Heart left ventricle (tissue), 13 donors: Measurements from ENCODE around the gene FAM171A1.
A peak's percentile ranks its signal among the peaks of the same experiment; 100 is the strongest.

Source experiments
- POLR2A ChIP-seq, 2 donors: fragments of 450-650 bp; IDR thresholded peaks; one replicate each; pipeline ENCODE4 v1.6.1; 2017; ENCODE audit warnings: antibody characterized with exemption in 2 of 2, mild to moderate bottlenecking in 2 of 2, moderate library complexity in 2 of 2
- TF ChIP-seq, protein P1 (sequence below), 12 donors: fragments of 200-600 bp; sonication (generic) in 4 of 12; IDR thresholded peaks; one replicate each; pipeline versions ENCODE4 v1.5.0 to v1.8.0; 2018 to 2022; ENCODE audit warnings: antibody characterized with exemption in 12 of 12, mild to moderate bottlenecking in 5 of 12
- donor health status: ischemic (EF 13 %, LVEDD 7.1; RV severe dilation, severe dysfunction).
- donor health status: DM: no; HTN: yes; CAD: no.
- donor health status: DM: no; HTN: no; CAD: no.
- donor health status: ischemic (EF 25% LVEDD 6.9; RV normal size, moderate dysfunction).
- donor health status: ischemic (EF 25% LVEDD 5.7; RV mildly dilated, moderate dysfunction).
- donor health status: ischemic (EF 35%, LVEDD 5.7; RV mildly dilated, moderate dysfunction).
- donor health status: nonischemic (EF 11% LVEDD 7.7; RV severe dilation, severe dysfunction).
- donor health status: DM: yes; HTN: yes; CAD: no.
- donor health status: PGD.
- donor health status: ischemic (EF 29% LVEDD 5.4; RV normal size, mild dysfunction).
- donor health status: nonischemic (EF 23%, LVEDD 6.1; RV moderate dilation, normal function).

DNA sequence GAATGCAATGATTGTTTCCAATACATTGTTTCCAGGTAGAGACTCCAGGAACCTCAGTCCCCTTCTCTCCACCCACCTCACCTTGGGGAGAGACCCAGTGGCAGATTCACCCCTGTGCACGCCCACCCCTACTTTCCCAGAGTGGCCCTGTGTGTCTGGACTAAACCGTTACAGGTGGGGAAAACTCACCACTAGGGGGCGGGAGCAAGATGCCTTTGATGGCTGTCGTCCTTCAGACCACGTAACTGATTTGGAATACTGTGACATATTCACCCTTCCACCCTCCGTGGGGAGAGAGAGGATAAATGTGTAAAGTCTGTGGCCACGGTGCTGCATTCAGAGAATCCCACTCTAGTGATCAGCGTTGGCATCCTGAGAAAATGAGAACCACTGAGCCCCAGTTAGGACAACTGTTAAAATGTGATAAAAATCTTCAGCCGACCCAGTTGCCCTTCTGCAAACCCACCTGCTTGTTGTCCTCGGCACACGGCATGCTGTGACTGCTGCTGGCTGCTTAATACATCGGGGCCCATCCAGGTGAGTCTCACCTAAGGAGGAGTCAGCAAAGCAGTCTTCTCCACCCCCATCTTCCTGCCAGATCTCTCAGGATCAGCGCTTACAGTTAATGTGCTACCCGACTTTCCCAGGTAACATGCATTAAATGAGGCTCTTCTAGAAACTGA, 161.1 kb downstream of the FAM171A1 start:
- TF ChIP-seq, protein P1, sequence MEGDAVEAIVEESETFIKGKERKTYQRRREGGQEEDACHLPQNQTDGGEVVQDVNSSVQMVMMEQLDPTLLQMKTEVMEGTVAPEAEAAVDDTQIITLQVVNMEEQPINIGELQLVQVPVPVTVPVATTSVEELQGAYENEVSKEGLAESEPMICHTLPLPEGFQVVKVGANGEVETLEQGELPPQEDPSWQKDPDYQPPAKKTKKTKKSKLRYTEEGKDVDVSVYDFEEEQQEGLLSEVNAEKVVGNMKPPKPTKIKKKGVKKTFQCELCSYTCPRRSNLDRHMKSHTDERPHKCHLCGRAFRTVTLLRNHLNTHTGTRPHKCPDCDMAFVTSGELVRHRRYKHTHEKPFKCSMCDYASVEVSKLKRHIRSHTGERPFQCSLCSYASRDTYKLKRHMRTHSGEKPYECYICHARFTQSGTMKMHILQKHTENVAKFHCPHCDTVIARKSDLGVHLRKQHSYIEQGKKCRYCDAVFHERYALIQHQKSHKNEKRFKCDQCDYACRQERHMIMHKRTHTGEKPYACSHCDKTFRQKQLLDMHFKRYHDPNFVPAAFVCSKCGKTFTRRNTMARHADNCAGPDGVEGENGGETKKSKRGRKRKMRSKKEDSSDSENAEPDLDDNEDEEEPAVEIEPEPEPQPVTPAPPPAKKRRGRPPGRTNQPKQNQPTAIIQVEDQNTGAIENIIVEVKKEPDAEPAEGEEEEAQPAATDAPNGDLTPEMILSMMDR (IDR thresholded peaks at IDR 0.05) = peak; percentile 72 to 92 (median 83)
- no peak for TF ChIP-seq POLR2A (IDR thresholded peaks at IDR 0.05)
